HCT116 (cell line): ENCODE data around the gene OR6K3. TPM values are rescaled to one million over a fixed set of nuclear protein-coding genes. Genes with fewer than 3 reads are reported as not detected.

Experiments used
- ATAC-seq: fragments of 200-7000 bp; cut with Tn5 transposase; 2 replicates; pipeline ENCODE4 v1.9.1; 2020; ENCODE audit warnings: mild to moderate bottlenecking, moderate library complexity
- BruUV-seq: library from RNA; stranded (reverse); fragments of 400-500 nt; replicated peaks from 2 replicates; lab custom pipeline; 2021; lab: Mats Ljungman, UMichigan
- CTCF ChIA-PET: fragments of 300-600 bp; sonication (Branson Sonifier 250); formaldehyde crosslinking; loops from one replicate; lab custom pipeline; 2021; ENCODE audit warnings: antibody characterized with exemption; lab: Charles Lee
- POLR2A ChIA-PET: fragments of 300-600, 350-600 bp; sonication (Branson Sonifier 250); formaldehyde crosslinking; loops from one replicate; lab custom pipeline; 2021; ENCODE audit warnings: antibody characterized with exemption; lab: Charles Lee
- RAD21 ChIA-PET, 2 experiments: fragments of 300-600 bp; sonication (Branson Sonifier 250); formaldehyde crosslinking; loops; one replicate each; lab custom pipeline; 2023; ENCODE audit warnings: low total read pairs in 2 of 2; ENCODE audit not compliant: uncharacterized antibody in 2 of 2, unreplicated experiment in 2 of 2, low non-redundant PET in 1 of 2; lab: Charles Lee
- DNase-seq: peaks from one replicate; pipeline ENCODE4 v3.0.0-alpha.2; 2010; ENCODE audit warnings: low read depth, low spot score
- H2AFZ ChIP-seq: fragments of 200-600 bp; shearing (Covaris generic), sonication (generic); 2 replicates; pipeline ENCODE4 v1.6.1; 2017; ENCODE audit warnings: low read depth, mixed run types, mixed read lengths, antibody characterized with exemption, low read length; ENCODE audit not compliant: poor library complexity, severe bottlenecking
- H3K27ac ChIP-seq: 2 replicates; pipeline ENCODE4 v1.5.1; 2012; ENCODE audit warnings: low read depth, low read length
- H3K27me3 ChIP-seq: fragments of 200-600 bp; sonication (generic); 2 replicates; pipeline ENCODE4 v1.6.1; 2016; ENCODE audit warnings: mixed run types, low read length, mixed read lengths; ENCODE audit not compliant: insufficient read depth
- H3K36me3 ChIP-seq, 2 experiments: fragments of 200-500 bp in 1 of 2; fragments of 200-600 bp in 1 of 2; sonication (Bioruptor generic) in 1 of 2; sonication (generic) in 1 of 2; 2 replicates each; pipeline versions ENCODE4 v1.5.1 to v1.6.1; 2014 to 2016; ENCODE audit warnings: low read length in 2 of 2, inconsistent platforms in 1 of 2, mixed read lengths in 1 of 2, mixed run types in 1 of 2; ENCODE audit not compliant: insufficient read depth in 2 of 2, control insufficient read depth in 1 of 2
- H3K4me1 ChIP-seq, 2 experiments: fragments of 200-600 bp in 1 of 2; sonication (generic) in 1 of 2; 2 replicates each; pipeline versions ENCODE4 v1.5.1 to v1.6.1; 2012 to 2017; ENCODE audit warnings: low read length in 2 of 2, inconsistent platforms in 1 of 2, mild to moderate bottlenecking in 1 of 2, mixed read lengths in 1 of 2, mixed run types in 1 of 2, moderate library complexity in 1 of 2; ENCODE audit not compliant: insufficient read depth in 2 of 2, control insufficient read depth in 1 of 2
- H3K4me2 ChIP-seq: fragments of 200-600 bp; sonication (generic); 2 replicates; pipeline ENCODE4 v1.6.1; 2017; ENCODE audit warnings: mixed run types, low read length, mixed read lengths
- H3K4me3 ChIP-seq, 2 experiments: fragments of 200-600 bp in 1 of 2; sonication (generic) in 1 of 2; replicated peaks in 1 of 2; 2 replicates each; pipeline ENCODE4 v1.5.1; 2011 to 2016; ENCODE audit warnings: low read length in 2 of 2, control low read depth in 1 of 2, low read depth in 1 of 2, mild to moderate bottlenecking in 1 of 2, mixed read lengths in 1 of 2, mixed run types in 1 of 2
- H3K79me2 ChIP-seq: fragments of 200-600 bp; sonication (generic); 2 replicates; pipeline ENCODE4 v1.6.1; 2017; ENCODE audit warnings: mild to moderate bottlenecking, mixed run types, low read length, moderate library complexity, mixed read lengths; ENCODE audit not compliant: insufficient read depth
- H3K9ac ChIP-seq: fragments of 200-600 bp; sonication (generic); 2 replicates; pipeline ENCODE4 v1.6.1; 2016; ENCODE audit warnings: low read length, mixed read lengths
- H3K9me2 ChIP-seq: fragments of 200-600 bp; sonication (generic), shearing (Covaris generic); 2 replicates; pipeline ENCODE4 v1.6.1; 2017; ENCODE audit warnings: mixed run types, mild to moderate bottlenecking, moderate library complexity; ENCODE audit not compliant: insufficient read depth
- H3K9me3 ChIP-seq, 2 experiments: fragments of 200-500 bp in 1 of 2; fragments of 200-600 bp in 1 of 2; sonication (Bioruptor generic) in 1 of 2; sonication (generic) in 1 of 2; 2 replicates each; pipeline ENCODE4 v1.6.1; 2014 to 2017; ENCODE audit warnings: low read length in 2 of 2, mixed read lengths in 2 of 2, inconsistent platforms in 1 of 2, low read depth in 1 of 2, mild to moderate bottlenecking in 1 of 2, mixed run types in 1 of 2, moderate library complexity in 1 of 2; ENCODE audit not compliant: control insufficient read depth in 1 of 2, insufficient read depth in 1 of 2
- H4K20me1 ChIP-seq: fragments of 200-600 bp; sonication (generic), shearing (Covaris generic); 2 replicates; pipeline ENCODE4 v1.6.1; 2017; ENCODE audit warnings: mixed run types, mild to moderate bottlenecking, moderate library complexity; ENCODE audit not compliant: insufficient read depth
- ATF3 ChIP-seq: IDR thresholded peaks from 2 replicates; pipeline ENCODE4 v1.6.1; 2012
- ELF1 ChIP-seq: IDR thresholded peaks from 2 replicates; pipeline ENCODE4 v1.6.1; 2012; ENCODE audit warnings: low read depth, borderline replicate concordance
- EZH2 ChIP-seq: fragments of 200-600 bp; sonication (generic); IDR thresholded peaks from 2 replicates; pipeline ENCODE4 v1.6.1; 2017; ENCODE audit warnings: antibody characterized with exemption, mixed run types
- JUND ChIP-seq: IDR thresholded peaks from 2 replicates; pipeline ENCODE4 v1.6.1; 2012
- POLR2AphosphoS5 ChIP-seq: IDR thresholded peaks from 2 replicates; pipeline ENCODE4 v1.6.1; 2011; ENCODE audit warnings: mild to moderate bottlenecking, low read depth, low read length, moderate library complexity
- RAD21 ChIP-seq: IDR thresholded peaks from 2 replicates; pipeline ENCODE4 v1.6.1; 2012; ENCODE audit warnings: low read depth, mild to moderate bottlenecking
- SRF ChIP-seq: IDR thresholded peaks from 2 replicates; pipeline ENCODE4 v1.6.1; 2012; ENCODE audit warnings: low read depth
- ZNF274 ChIP-seq: fragments of 200-500 bp; sonication (Bioruptor generic); IDR thresholded peaks from 2 replicates; pipeline ENCODE4 v1.6.1; 2014; ENCODE audit warnings: mild to moderate bottlenecking, low read depth, low read length, inconsistent platforms
- intact Hi-C: fragments of 100-400 bp; cut with micrococcal nuclease; formaldehyde crosslinking; loops from 2 replicates; pipeline ENCODE4 v1.10.0; 2022
- total RNA-seq: library from RNA; stranded (reverse); gene quantifications from one replicate; pipeline ENCODE4 v1.2.1, GENCODE V29; 2021; ENCODE audit not compliant: unreplicated experiment

The OR6K3 gene
- total RNA-seq, 1 experiment from 2014 or later, result not detected

- Histone ChIP-seq H3K9me2 (no peaks in the 10 kb centered on the region), H3K9me3 (no peaks in the 10 kb centered on the region), H3K4me2 (no peak within 1 kb of the TSS), H4K20me1 (no peaks in the 10 kb centered on the region), H3K27me3 (no peaks in the 10 kb centered on the region), H3K36me3 (no peaks in the 10 kb centered on the region), H3K4me3 (no peak within 1 kb of the TSS), H3K27ac (no peak within 1 kb of the TSS), H3K9ac (no peak within 1 kb of the TSS), H3K79me2 (no peaks in the 10 kb centered on the region), H2AFZ (no peak within 1 kb of the TSS), H3K4me1 (no peaks in the 10 kb centered on the region)
- CTCF ChIA-PET, result no interaction called here
- POLR2A ChIA-PET, result no interaction called here
- ATAC-seq (no peak), DNase-seq (no peak)
- intact Hi-C loops, result no loop called here
- RAD21 ChIA-PET, result no interaction called here
- TF ChIP-seq EZH2, result no peak
- no TSS peak for BruUV-seq
These were observed 34.2 kb downstream of the OR6K3 start, which contains the start of gene SPTA1 for GRCh38 chr1:158686111-158687009. Gene SPTA1, minus strand, starts transcription at chr1:158686715. Its CDS starts 198 bp downstream, at chr1:158686517.

GRCh38 chr1:158685085-158685484 is 35.4 kb downstream of the OR6K3 start:
- Histone ChIP-seq H3K4me1 (no peaks in the 10 kb centered on the region), H3K36me3 (no peaks in the 10 kb centered on the region), H3K27ac (no peak overlapping the region), H2AFZ (no peak overlapping the region), H3K27me3 (no peaks in the 10 kb centered on the region), H3K9me3 (no peaks in the 10 kb centered on the region), H3K9ac (no peak overlapping the region), H3K4me3 (no peak overlapping the region), H4K20me1 (no peaks in the 10 kb centered on the region), H3K79me2 (no peaks in the 10 kb centered on the region), H3K9me2 (no peaks in the 10 kb centered on the region), H3K4me2 (no peak overlapping the region)
- intact Hi-C loops, result no loop called here
- CTCF ChIA-PET, result no interaction called here
- POLR2A ChIA-PET, result no interaction called here
- BruUV-seq, result no TSS peak
- DNase-seq (no peak), ATAC-seq (no peak)
- TF ChIP-seq ELF1, result no peak
- no peak for TF ChIP-seq ATF3
- TF ChIP-seq JUND, result no peak
- TF ChIP-seq ZNF274, result no peak
- TF ChIP-seq SRF, result no peak
- no peak for TF ChIP-seq POLR2AphosphoS5
- TF ChIP-seq RAD21, result no peak
- RAD21 ChIA-PET, result no interaction called here
